ENCODE measurements around the gene FRK.
"Not testable (repeated sequence)": the region's sequence is repeated elsewhere in the genome, so short reads cannot be mapped to it uniquely, and the experiment has no call there.

FRK gene

DNA sequence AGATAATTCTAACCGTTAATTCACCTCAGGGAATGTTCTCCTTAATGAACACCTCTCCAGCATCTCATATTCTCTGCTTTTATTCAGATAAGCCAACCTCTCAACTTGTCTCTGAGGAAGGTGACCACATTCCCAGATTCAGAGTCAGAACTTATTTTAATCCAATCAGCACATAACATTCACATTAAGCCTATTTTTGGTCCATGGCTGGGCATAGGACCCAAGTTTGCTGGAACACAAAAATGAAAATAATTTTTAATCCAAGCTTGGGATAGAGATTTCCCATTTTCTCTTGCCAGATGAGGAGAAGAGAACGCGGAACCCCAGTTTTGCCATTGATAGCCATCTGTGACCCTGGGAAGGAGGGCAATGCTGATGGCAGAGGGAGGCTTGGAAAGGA lies 126.5 kb downstream of the FRK start:
- Histone ChIP-seq H3K4me1 (ENCODE audit: insufficient read depth, low read length) (no peaks in the 10 kb centered on the region), H3K36me3 (ENCODE audit: insufficient read depth, low read length) (no peaks in the 10 kb centered on the region), H3K4me3 (ENCODE audit: low read length) (no peak overlapping the region), H3K9me3 (ENCODE audit: low read length) (no peaks in the 10 kb centered on the region), H3K27me3 (ENCODE audit: insufficient read depth, low read length) (no peaks in the 10 kb centered on the region), H2AFZ (ENCODE audit: low read depth, low read length) (no peak overlapping the region)

DNA sequence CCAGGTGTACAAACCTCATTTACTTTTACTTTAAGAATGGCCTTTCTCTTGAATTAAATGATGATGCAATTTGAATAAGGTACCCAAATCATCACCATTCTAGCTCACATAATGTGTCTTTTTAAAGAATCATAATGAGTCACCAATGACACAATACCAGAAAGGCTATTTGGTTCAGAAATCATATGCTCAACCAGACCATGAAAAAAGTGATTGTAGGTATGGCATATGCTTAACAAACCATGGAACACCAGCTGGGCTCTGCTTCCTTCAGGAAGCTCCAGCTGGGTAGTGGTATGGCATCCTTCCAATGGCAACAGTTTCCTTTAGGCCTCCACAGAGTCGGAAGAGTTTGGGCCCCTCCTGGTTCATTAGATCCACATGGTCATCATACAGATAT lies 128.2 kb downstream of the FRK start:
- Histone ChIP-seq H2AFZ (ENCODE audit: low read depth, low read length) (no peak overlapping the region), H3K36me3 (ENCODE audit: insufficient read depth, low read length) (no peaks in the 10 kb centered on the region), H3K9me3 (ENCODE audit: low read length) (no peaks in the 10 kb centered on the region), H3K4me3 (ENCODE audit: low read length) (no peak overlapping the region), H3K27me3 (ENCODE audit: insufficient read depth, low read length) (no peaks in the 10 kb centered on the region), H3K4me1 (ENCODE audit: insufficient read depth, low read length) (no peaks in the 10 kb centered on the region)

DNA sequence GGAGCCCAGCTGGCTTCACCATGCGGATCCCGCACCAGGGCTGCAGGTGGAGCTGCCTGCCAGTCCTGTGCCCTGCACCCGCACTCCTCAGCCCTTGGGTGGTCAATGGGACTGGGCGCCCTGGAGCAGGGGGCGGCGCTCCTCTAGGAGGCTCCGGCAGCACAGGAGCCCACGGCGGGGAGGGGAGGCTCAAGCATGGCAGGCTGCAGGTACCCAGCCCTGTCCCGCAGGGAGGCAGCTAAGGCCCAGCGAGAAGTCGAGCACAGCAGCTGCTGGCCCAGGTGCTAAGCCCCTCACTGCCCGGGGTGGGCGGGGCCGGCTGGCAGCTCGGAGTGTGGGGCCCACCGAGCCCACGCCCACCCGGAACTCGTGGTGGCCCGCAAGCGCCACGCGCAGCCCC lies 132.7 kb downstream of the FRK start:
- not testable (repeated sequence) for H3K9me3 ChIP-seq (ENCODE audit: low read length); H3K4me1 ChIP-seq (ENCODE audit: insufficient read depth, low read length); H3K27me3 ChIP-seq (ENCODE audit: insufficient read depth, low read length); H3K4me3 ChIP-seq (ENCODE audit: low read length); H2AFZ ChIP-seq (ENCODE audit: low read depth, low read length); H3K36me3 ChIP-seq (ENCODE audit: insufficient read depth, low read length)

DNA sequence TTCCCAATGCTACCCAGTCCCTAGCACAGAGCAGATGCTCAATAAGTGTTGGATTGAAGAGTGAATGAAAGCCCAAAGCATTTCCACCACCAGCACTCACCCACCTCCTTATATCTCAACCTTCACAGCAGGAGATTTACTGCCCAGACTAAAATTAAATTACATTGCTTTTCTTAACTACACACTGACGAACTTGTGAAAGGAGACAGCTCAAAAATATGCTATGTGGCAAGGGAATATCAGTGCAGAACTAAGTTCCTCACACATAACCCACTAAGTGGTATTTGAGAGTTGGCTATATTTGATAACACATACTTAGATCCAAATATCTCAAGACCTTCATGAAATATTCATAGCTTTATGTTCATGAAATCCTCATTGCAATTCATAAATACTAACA lies 137.7 kb downstream of the FRK start:
- H3K27me3 ChIP-seq (ENCODE audit: insufficient read depth, low read length): no peaks in the 10 kb centered on the region
- no peak overlapping the region for H3K4me3 ChIP-seq (ENCODE audit: low read length)
- no peaks in the 10 kb centered on the region for H3K36me3 ChIP-seq (ENCODE audit: insufficient read depth, low read length)
- no peak overlapping the region for H2AFZ ChIP-seq (ENCODE audit: low read depth, low read length)
- no peaks in the 10 kb centered on the region for H3K9me3 ChIP-seq (ENCODE audit: low read length)
- no peaks in the 10 kb centered on the region for H3K4me1 ChIP-seq (ENCODE audit: insufficient read depth, low read length)

DNA sequence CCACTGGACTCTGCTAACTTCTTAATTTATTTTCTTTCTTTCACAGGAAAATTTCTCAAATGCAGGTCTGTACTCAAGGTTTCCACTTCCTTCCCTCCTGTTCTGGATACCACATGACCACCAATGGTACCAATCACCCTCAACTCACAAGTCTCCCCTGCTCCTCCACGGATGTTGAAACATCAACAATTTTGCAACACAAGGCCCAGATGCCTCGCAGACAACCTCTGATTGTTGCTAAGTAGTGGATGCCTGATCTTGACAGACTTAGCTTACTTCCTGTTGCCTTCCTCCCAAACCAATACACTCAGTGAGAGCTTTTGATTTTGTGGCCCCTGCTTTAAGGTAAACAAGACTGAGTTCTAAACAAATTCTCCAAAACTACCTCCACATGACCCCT lies 146.6 kb downstream of the FRK start:
- Histone ChIP-seq H2AFZ (ENCODE audit: low read depth, low read length) (no peak overlapping the region), H3K4me3 (ENCODE audit: low read length) (no peak overlapping the region), H3K9me3 (ENCODE audit: low read length) (no peaks in the 10 kb centered on the region), H3K4me1 (ENCODE audit: insufficient read depth, low read length) (no peaks in the 10 kb centered on the region), H3K27me3 (ENCODE audit: insufficient read depth, low read length) (no peaks in the 10 kb centered on the region), H3K36me3 (ENCODE audit: insufficient read depth, low read length) (no peaks in the 10 kb centered on the region)

DNA sequence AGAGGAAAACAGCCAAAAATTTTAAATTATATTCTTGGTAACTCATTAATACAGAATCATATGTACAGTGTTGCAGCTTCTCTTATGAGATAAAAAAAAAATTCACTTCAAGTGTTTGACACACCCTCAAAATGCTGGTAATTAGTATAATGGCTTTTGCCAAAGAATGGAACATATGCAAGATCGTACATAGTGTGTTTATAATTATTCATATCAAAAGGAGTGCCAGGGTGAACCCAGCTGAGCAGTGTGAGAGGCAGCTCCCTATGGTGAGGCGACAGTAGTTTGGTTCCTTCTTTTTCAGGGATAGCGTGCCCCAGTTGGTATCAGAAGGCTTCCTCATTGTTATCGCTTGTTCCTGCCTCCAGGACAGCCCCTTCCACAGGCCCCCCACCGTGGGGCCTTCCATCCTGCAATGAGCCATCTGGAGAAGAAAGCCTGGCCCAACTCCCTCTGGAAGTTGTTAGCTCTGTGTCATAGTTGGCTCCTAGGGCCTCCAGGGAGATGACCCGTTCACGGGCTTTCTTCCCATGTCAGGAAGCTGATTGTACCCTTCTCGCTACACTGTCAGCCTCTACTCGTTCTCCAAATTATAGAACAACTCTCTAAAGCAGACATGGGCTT lies 150.7 kb downstream of the FRK start:
- no peak overlapping the region for H2AFZ ChIP-seq (ENCODE audit: low read depth, low read length)
- H3K27me3 ChIP-seq (ENCODE audit: insufficient read depth, low read length): no peaks in the 10 kb centered on the region
- H3K4me1 ChIP-seq (ENCODE audit: insufficient read depth, low read length): no peaks in the 10 kb centered on the region
- H3K4me3 ChIP-seq (ENCODE audit: low read length): no peak overlapping the region
- H3K9me3 ChIP-seq (ENCODE audit: low read length): no peaks in the 10 kb centered on the region
- no peaks in the 10 kb centered on the region for H3K36me3 ChIP-seq (ENCODE audit: insufficient read depth, low read length)

DNA sequence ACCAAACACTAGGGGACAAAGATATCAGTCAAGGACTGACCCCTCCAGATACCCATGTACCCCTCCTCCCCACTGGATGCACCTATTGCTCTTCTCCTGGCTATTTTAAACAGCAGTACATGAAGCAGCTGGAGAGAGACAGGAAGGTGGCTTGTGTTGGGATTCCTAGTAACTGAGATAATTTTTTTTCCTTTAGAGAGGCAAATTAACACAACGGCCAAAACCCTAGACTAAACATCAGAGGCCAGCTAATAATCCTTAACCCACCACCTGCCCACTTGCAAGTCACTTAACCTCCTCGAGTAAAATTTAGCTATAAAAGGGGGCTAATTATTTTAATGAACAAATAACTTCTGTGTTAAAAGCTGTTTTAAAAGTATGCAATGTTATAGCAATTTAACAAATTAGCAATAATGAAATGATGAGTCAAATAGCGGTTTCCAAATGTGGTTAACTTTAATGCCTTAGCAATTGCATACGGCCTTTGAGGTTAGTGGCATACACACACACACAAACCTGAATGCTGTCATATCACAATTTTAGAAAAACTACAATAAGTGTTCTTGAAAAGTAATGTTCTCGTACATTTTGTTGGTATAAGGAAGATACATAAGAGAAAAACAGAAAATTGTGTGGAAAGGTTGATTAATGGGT lies 151.7 kb downstream of the FRK start:
- Histone ChIP-seq H3K27me3 (ENCODE audit: insufficient read depth, low read length) (no peaks in the 10 kb centered on the region), H2AFZ (ENCODE audit: low read depth, low read length) (no peak overlapping the region), H3K4me1 (ENCODE audit: insufficient read depth, low read length) (no peaks in the 10 kb centered on the region), H3K4me3 (ENCODE audit: low read length) (no peak overlapping the region), H3K9me3 (ENCODE audit: low read length) (no peaks in the 10 kb centered on the region), H3K36me3 (ENCODE audit: insufficient read depth, low read length) (no peaks in the 10 kb centered on the region)

DNA sequence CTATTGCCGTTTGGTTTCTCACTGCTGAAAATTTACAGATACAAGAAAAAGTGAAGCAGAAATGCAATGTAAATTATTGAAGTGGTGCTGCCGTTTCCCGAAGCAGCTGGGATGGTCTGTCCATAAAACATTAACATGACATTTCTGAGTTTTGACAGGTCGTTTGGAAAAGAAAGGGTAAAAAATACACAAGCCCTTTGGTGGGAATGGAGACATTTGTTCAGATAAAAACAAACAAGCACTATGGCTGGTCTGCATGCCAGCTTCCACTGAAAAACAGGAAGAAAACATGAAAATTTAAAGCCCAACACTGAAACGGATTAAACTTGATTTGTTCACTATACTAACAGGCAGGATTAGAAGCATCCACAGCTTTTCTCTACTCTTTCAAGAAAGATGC lies 155.2 kb downstream of the FRK start:
- Histone ChIP-seq H3K4me1 (ENCODE audit: insufficient read depth, low read length) (no peaks in the 10 kb centered on the region), H3K36me3 (ENCODE audit: insufficient read depth, low read length) (no peaks in the 10 kb centered on the region), H2AFZ (ENCODE audit: low read depth, low read length) (no peak overlapping the region), H3K9me3 (ENCODE audit: low read length) (no peaks in the 10 kb centered on the region), H3K4me3 (ENCODE audit: low read length) (no peak overlapping the region), H3K27me3 (ENCODE audit: insufficient read depth, low read length) (no peaks in the 10 kb centered on the region)

DNA sequence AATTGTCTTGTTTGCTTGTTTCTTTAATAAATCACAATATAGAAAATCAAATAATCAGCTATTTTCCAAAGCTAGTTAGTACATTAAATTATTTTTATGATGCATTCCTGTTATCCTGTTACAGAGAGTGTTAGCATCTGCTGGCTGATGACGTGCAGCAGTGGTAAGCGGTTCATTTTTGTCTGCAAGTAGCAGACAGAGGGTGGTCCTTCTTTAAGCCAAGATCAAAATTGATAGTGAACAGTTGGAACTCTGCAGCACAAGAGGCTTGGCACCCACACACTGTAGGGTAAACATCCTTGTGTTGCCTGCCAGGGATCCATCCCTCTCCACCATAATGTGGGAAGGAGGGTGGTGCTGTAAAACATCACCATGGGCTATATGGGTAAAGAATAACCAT lies 158.3 kb downstream of the FRK start:
- no peak overlapping the region for H3K4me3 ChIP-seq (ENCODE audit: low read length)
- no peaks in the 10 kb centered on the region for H3K9me3 ChIP-seq (ENCODE audit: low read length)
- no peak overlapping the region for H2AFZ ChIP-seq (ENCODE audit: low read depth, low read length)
- H3K27me3 ChIP-seq (ENCODE audit: insufficient read depth, low read length): no peaks in the 10 kb centered on the region
- H3K36me3 ChIP-seq (ENCODE audit: insufficient read depth, low read length): no peaks in the 10 kb centered on the region
- no peaks in the 10 kb centered on the region for H3K4me1 ChIP-seq (ENCODE audit: insufficient read depth, low read length)

DNA sequence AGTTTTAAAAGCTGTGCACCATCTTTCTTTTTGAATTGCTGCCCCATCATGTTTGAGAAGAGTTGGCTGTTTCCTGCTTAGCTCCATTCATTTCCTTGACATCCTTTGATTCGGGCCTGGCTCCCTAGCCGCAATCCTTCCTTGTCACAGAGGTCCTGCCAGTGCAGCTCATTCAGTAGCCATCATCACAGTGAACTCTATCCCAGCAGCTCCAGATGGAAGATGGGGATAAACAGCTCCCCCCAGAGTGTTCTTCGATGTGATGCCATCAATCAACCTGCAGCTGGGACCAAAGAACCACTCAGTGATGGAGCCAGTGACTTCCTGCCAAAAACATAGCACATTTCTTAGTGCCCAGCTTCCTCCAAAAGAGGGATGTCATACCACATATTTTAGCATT lies 158.8 kb downstream of the FRK start:
- no peaks in the 10 kb centered on the region for H3K9me3 ChIP-seq (ENCODE audit: low read length)
- H3K4me1 ChIP-seq (ENCODE audit: insufficient read depth, low read length): no peaks in the 10 kb centered on the region
- H3K36me3 ChIP-seq (ENCODE audit: insufficient read depth, low read length): no peaks in the 10 kb centered on the region

DNA sequence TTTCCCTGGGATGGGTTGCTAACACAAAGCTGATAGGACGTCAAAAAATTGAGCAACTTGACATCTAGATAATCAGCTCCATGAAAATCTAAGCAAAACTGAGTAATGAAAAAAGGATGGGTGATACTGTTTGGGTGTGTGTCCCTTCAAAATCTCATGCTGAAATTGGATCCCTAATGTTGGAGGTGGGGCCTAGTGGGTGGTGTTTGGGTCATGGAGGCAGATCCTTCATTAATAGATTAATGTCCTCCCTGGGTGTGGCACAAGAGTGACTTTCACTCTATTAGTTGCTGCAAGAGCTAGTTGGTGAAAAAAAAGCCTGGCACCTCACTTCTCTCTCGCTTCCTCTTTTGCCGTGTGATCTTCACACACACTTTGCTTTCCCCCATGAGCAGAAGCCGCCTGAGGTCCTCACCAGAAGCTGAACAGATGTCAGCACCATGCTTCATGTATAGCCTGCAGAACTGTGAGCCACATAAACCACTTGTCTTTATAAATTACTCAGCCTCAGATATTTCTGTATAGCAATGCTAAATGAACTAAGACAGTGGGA lies 160.9 kb downstream of the FRK start:
- no peaks in the 10 kb centered on the region for H3K36me3 ChIP-seq (ENCODE audit: insufficient read depth, low read length)
- no peaks in the 10 kb centered on the region for H3K4me1 ChIP-seq (ENCODE audit: insufficient read depth, low read length)
- H2AFZ ChIP-seq (ENCODE audit: low read depth, low read length): no peak overlapping the region
- no peaks in the 10 kb centered on the region for H3K27me3 ChIP-seq (ENCODE audit: insufficient read depth, low read length)
- H3K9me3 ChIP-seq (ENCODE audit: low read length): no peaks in the 10 kb centered on the region
- H3K4me3 ChIP-seq (ENCODE audit: low read length): no peak overlapping the region

More for the DNA sequence above, 158.8 kb downstream of the FRK start:
- H3K27me3 ChIP-seq (ENCODE audit: insufficient read depth, low read length): no peaks in the 10 kb centered on the region
- no peak overlapping the region for H3K4me3 ChIP-seq (ENCODE audit: low read length)
- H2AFZ ChIP-seq (ENCODE audit: low read depth, low read length): no peak overlapping the region

DNA sequence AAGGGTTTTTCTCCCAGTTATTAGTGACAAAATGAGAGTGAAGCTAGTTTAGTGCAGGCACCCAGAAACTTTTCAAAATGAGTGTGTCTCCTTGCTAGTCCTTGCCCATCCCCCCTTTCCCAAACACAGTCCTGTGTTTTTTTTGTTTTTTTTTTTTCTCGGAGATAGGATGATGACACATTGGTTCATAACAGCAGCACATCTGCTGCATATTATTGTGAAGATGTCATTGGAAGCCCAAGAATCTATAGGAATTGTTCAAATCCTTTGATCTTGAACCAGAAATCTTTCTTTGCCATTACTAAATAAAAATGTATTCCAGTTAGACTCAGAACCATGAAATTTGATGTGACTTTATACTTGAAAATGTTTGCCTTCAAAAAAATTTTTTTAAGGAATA lies 162.4 kb downstream of the FRK start:
- no peak overlapping the region for H2AFZ ChIP-seq (ENCODE audit: low read depth, low read length)
- H3K9me3 ChIP-seq (ENCODE audit: low read length): no peaks in the 10 kb centered on the region
- no peaks in the 10 kb centered on the region for H3K4me1 ChIP-seq (ENCODE audit: insufficient read depth, low read length)
- no peaks in the 10 kb centered on the region for H3K36me3 ChIP-seq (ENCODE audit: insufficient read depth, low read length)
- no peaks in the 10 kb centered on the region for H3K27me3 ChIP-seq (ENCODE audit: insufficient read depth, low read length)
- H3K4me3 ChIP-seq (ENCODE audit: low read length): no peak overlapping the region

DNA sequence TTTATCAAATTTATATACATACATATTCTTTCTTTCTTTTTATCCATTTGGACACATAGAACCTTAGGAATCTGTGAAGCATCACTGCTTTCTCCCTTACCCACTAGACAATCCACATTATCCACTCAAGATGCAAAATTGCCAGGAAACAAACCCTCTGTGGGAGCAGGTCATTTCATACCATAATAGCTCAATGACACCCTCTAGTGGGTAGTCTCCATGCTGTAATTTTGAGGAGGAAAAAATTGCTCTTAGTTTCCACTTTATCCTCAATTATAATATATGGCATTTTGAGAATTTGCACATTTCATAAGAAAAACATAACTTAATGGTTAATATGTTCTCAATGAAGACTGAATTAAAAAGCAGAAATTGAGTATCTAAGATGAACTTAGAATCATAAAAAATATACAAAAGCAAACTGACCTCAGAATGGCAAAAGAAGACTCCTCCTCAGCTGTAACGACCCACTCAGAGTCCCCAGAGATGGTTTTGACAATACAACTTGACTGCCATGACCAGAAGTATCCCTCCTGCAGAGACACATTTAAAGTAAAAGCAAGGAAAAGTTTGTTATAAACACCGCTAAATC lies 164.1 kb downstream of the FRK start:
- no peaks in the 10 kb centered on the region for H3K27me3 ChIP-seq (ENCODE audit: insufficient read depth, low read length)
- H3K4me1 ChIP-seq (ENCODE audit: insufficient read depth, low read length): no peaks in the 10 kb centered on the region
- H3K4me3 ChIP-seq (ENCODE audit: low read length): no peak overlapping the region
- no peak overlapping the region for H2AFZ ChIP-seq (ENCODE audit: low read depth, low read length)
- no peaks in the 10 kb centered on the region for H3K36me3 ChIP-seq (ENCODE audit: insufficient read depth, low read length)
- H3K9me3 ChIP-seq (ENCODE audit: low read length): no peaks in the 10 kb centered on the region
